NT2/D1 (cell line): ENCODE data around the gene STX12.

Experiments
- SUZ12 ChIP-seq: IDR thresholded peaks from 2 replicates; pipeline ENCODE4 v1.6.1; 2011; ENCODE audit not compliant: insufficient read length, insufficient read depth; ENCODE audit errors: extremely low read depth
- YY1 ChIP-seq: IDR thresholded peaks from 2 replicates; pipeline ENCODE4 v1.6.1; 2011; ENCODE audit not compliant: insufficient read length, insufficient read depth
- ZNF274 ChIP-seq: IDR thresholded peaks from 2 replicates; pipeline ENCODE4 v1.6.1; 2011; ENCODE audit warnings: mild to moderate bottlenecking, low read depth, low read length

DNA sequence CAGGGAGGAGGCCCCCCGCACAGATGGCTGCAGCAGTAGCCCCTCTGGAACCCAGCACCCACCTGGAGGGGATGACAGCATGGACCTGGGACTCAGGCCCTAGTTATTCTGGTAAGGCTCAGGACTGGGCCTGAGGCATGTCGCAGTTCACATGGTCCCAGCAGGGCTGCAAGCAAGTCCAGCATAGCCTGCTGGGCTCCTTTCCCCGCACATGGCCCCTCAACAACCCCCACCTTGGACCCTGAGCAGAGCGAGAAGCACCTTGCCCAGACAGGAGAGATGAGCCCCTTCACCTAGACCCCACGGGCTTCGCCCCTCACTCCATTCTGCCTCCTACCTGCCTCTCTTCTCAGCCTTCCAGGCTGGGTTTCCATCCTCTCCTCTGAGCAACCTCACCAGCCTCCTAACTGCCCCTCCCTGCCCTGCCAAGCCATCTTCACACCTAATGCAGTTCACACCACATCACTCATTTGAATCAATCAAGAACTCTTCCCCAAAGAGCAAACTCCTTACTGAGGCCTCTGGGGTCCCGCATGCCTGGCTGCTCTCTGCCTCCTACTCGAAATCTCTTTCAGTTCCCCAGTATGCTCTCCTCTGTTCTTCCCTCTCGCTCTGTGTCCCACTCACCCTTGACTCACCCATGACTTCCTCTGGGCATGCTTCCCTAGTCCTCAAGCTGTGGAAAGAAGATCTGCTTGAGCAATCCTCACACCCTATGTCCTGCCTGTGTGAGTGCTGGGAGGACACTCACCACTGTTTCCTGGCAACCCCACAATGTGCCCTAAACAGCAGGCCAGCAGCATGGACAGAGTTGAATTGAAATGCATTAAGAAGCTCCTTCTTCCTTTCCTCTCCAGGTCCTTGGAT, 89.9 kb downstream of the STX12 start:
- TF ChIP-seq ZNF274 (no peak), YY1 (no peak), SUZ12 (no peak)
